ENCODE data around the gene RASA1.

RASA1 gene

DNA sequence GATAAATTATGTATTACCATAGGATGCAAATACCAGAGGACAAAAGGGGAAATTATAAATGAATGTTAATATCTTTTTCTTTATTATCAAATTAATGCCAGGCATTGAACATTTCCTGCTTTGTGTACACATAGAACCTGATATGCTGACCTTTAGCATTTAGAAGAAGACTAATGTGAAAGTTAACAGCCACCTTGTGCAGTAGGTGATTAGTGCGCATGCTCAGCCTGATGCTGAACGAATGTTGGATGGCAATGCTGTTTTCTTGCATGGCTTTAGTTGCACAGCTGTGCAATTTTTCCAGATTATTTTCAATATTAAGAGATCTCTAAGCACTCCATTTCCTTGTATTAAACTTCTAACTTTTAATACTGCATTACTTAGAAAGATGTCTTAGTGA is 99.6 kb downstream of the RASA1 start:
- no peak for DNase-seq

DNA sequence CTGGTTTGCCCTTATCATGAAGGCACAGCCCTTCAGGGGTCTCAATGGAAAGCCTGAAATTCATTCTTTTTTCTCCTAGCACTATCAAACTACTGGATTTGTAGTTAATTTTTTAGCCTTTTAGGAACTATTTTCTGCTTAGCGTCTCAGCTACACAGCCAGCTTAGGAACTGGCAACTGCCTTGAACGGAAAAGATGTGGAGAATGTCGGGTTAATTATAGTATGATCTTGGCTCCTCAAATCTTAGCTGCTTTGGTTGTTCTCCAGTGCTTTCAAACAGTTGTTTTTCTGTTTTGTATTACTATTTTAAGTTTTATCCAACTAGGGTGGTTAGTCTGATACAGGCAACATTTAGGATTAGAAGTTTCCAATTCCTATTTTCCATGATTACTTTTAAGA is 100.9 kb downstream of the RASA1 start:
- no peak for DNase-seq

DNA sequence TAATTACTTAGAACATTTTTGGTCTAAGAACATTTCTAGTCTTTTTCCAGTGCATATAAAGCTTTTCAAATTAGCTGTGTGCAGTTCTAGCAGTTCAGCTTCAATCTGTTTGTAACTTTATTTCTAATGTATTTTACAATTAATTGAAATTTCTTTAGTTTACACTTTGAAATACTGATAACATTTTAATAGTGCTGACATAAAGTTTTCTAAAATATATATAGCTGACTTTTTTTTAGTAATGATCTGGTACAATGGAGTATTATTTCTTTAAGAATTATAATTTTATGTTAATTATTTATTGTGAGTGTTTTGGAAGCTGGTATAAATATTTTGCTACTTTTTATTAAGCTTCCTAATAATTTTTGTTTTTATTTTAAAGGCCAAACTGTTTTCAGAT is 101.7 kb downstream of the RASA1 start:
- no peak for DNase-seq

DNA sequence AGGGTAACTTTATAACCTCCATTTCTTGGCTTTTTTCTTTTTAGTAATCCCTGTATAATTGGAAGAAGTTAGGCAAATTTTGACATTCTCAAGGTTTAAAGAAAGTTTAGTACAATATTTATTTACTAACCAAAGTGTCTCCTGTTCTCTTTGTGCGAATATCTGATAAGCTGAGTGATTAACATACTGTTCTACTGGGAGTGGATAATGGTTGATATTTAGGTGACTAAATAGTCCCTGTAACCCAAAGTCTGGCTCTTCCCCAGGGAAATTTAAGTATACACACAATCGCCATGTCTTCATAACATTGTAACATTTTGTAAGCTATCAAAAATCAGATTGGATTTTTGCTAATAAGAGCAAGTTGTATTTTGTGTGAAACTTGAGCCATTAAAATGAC is 105.0 kb downstream of the RASA1 start:
- DNase-seq, result no peak

DNA sequence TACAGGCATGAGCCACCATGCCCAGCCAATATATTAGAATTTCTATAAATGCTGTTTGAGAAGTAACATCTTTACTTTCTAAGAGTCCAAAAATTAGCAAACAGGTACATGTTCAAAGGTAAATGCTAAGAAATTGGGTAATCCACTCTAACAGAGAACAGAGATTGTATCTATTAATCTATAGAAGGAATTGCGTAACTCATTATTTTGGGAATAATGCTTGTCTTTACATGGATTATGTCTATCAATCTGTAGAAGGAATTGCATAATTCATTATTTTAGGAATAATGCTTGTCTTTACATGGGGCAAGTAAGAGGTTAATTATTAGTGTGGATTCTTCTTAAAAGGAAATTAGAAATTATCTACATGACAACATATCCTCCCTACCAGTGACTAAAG is 114.5 kb downstream of the RASA1 start:
- no peak for DNase-seq

DNA sequence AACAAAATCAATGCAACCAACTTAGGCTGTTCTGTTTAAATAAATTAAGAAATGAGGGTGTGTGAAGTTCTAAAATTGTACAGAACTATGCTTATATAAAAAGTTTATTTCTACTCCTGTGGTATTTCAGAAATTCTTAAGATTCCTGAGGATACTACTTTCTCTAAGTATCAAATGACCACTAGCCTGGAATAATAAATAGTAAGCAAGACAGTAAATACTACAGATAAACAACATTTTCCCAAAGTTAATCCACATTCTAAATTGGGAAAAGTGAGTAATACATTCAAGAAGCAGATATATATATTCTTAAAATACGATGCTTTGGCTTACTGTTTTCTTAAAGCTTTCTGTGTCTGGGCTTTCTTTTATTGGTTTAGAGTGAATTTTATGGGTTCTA is 115.5 kb downstream of the RASA1 start:
- no peak for DNase-seq

DNA sequence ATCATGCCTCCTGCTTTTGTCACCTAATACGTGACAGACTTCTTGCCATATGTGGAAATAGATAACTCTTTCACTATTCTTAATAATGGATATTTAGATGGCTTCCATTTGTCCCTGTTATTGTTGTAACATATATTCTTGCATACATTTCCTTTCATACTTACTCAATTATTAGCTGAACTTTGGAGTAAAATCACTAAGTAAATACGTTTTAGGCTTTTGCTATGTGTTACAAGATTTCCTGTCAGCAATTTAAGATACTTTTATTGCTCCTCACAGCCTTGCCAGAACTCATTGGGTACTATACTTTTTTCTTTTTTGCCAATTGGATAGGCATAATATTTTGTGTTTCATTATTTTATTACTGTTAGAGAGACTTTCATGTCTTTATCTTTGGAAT is 118.1 kb downstream of the RASA1 start:
- DNase-seq, result no peak

DNA sequence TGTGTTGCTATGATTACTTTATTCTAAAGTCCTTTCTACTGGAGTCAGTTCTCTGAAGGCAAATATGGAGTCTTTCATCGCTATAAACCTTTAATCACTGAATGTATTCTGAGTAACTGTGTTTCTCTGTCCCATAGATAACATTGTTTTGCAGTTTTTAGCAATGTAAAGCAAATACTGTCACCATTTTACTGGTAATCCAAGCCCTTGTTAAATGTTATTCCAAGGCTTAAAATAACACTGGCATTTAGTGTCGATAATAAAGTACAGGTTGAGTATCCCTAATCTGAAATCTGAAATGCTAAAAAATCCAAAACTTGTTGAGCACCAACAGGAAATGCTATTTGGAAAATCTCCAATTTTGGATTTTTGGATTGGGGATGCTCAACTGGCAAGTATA is 120.4 kb downstream of the RASA1 start:
- no peak for DNase-seq

DNA sequence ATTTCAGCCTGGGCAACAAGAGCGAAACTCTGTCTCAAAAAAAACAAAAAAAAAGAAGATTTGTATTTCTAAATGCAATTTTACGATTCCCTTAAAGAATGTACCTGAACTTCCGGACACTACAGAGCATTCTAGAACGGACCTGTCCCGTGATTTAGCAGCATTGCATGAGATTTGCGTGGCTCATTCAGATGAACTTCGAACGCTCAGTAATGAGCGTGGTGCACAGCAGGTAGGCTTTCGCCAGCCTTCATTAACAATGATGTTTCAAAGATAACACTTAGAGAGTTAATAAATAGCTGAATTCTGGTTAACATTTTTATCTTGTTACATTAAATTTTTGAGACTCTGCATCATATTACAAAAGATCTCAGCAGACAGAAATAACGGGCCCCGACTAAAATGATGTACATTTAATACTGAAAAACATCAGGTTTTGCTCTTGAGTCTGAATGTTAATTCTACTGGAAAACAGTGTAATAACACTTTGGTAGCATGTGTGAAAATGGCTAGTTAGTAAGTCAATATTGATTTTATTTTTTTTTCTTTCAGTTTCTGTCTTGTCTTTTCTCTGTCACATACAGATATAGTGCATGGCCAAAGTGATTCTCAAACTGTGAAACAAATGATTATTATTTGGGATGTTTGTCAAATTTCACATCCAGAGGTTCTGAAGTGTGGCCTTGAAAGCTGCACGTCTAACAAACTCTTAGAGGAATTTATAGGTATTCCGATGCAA is 121.8 kb downstream of the RASA1 start:
- DNase-seq, result no peak

DNA sequence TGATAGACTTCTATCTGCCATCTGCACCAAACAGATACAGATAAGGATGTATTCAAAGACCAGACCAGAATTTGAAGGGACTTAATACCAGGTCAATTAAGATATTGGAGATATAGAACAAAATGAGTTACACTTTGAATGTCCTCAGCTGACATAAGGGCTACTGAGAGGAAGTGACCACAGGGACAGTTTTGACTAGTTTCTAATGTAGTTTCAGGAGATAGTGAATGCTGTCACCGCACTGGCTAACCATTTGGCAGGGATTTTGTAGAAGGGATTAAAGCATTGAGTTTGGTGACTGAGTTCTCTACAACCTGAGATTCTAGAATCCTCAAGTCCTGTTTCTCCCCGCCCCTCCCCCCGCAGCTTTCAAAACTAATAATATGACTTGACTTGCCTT is 122.4 kb downstream of the RASA1 start:
- no peak for DNase-seq

DNA sequence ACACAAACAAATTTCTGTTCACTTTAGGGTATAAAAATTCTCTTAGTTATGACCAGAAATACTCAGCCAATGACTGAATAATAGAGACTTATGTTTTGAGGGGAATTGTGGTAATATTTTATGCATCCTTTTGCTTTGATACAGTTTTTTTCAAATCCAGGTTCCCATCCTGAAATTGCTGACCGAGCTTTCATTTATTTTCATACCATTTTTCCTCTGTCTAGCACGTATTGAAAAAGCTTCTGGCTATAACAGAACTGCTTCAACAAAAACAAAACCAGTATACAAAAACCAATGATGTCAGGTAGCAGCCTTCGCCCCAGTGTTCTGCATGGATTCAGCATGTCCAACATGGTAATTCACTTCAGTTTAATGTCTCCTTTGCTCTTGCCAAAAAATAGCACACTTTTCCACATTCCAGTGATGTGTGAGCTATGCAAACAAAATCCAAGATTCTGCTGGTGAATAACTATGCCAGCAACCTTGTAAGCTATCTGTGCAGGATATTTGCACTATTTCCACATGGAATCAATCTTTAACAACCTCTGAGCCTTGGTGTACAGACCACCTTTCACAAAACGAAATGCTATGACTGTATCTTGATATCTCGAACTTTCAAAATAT is 123.0 kb downstream of the RASA1 start:
- DNase-seq, result no peak

DNA sequence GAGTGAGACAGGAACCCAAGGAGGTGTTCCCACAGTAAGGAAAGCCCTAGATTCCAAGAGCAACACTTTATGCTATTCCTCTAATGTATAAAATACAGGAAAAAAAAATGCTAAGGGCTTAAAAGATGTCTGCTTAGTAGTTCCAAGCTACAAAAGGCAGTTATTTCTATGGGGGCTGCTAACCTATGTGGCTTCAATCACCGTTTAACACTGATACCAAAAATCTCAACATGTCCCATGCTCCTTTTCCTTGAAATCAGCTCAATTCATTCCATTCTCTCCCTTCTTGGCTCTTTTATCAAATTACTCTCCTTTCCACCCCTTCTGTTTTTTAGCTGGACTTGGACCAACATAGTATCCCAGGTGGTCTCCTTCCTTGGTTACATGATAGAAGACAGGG is 124.5 kb downstream of the RASA1 start:
- DNase-seq, result no peak

DNA sequence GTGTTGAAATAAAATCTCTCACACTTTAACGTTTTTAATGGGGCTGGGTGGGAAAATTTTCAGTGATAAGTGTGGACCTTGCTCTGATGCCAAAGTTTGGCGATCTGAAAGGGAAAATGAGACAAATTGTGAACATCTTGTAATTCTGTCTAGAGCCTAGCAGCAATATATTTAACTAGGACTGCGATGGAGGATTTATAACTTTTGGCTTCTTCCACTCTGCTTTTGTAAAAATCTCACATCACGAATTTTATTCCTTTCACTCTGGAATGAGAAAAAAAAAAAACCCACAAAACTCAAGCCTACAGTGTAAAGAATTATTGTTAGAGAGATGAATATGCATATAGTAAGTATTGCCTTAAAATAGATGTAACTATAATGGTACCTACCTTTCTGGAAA is 125.1 kb downstream of the RASA1 start:
- DNase-seq, result no peak

DNA sequence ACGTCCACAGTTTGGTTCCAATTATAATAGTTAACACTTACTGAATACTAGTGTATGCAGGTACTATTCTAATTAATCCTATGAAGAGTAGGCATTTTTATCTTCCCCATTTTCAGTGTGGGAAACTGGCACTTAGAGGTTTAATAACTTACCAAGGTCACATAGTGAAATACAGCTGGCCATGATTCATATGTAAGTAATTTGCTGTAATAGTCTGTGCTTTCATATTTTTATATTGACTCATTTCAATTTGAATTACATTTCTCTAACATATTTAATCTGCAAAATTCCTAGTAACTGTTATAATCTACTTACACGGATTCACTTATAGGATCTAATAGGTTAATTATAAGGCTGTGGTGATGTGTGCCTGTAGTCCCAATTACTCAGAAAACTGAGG is 125.6 kb downstream of the RASA1 start:
- no peak for DNase-seq

DNA sequence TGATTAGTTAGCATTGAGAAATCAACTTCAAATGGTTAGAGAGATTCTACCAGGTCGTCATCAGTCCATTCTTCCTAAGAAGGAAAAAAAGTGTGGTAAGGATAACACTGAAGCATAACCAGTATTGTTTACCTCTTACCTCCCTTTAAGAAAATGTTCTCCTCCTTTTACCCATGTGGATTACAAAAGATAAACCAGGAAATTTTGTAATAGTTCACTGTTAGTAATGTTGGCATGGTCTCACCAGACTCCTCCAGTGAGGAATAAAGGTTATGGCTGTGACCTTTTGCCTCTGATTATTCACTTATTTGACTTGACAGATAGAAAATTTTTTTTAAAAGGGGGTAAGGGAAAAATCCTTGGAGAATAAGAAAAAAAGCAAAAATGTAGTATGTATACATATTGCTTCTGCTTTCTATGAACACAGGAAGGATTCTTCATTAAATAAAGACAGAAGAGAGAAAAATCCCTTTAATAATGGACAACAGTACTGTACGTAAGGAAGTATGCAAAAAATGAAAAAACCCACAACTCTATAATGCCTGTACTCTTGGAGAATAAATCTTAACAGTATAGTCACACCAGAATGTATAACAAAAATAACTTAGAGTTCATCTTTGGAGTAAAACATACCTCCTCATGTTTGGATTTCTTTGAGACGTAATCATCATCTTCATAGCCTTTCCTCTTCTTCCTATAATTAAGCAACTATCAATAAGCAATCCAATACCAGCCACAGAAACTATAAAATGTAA is 126.9 kb downstream of the RASA1 start:
- DNase-seq, result no peak

DNA sequence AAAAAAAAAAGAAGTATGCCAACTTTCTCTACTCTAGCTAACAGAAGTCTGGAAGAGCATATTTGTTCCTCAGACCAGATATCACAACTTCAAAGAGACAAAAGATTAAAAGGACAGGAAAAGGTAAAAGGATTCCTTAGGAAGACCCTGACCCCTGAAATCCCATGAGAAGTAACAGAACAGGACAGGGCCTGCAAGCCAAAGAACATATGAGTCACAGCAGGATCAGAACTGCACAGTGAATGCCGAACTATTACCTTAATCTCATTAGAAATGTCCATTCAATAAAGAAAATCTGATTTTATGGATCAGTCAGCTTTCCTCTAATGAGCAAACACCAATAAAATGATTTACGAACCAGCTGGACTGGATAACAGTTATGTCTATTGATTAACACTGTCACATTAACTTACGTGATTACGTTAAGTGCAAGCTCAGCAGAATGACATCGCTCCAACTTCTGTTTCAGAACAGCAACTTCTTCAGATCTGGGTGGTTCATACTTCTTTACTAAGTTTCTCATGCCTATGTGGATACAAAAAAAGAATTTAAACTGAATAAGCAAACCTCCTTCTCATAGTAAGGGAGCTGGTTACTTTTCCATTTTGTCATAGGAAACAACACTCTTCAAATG is 131.4 kb downstream of the RASA1 start:
- DNase-seq, result no peak

DNA sequence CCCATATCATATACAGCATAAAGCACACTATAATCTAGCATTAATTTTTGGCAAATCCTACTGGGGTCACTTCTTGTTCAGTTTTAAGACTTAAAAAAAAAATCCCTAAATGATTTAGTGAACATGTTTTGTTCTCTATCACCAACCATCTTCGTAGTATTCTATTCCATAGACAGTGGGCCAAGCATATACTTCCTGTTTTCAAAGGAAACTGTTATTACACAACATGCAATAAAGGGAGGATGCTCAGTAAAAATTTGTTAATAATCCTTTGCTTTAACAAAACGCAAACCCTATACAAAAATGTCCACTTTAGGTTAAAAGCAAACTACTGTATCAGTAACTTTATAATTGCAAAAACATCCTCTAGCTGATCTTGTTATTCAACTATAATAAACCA is 132.0 kb downstream of the RASA1 start:
- DNase-seq, result no peak

DNA sequence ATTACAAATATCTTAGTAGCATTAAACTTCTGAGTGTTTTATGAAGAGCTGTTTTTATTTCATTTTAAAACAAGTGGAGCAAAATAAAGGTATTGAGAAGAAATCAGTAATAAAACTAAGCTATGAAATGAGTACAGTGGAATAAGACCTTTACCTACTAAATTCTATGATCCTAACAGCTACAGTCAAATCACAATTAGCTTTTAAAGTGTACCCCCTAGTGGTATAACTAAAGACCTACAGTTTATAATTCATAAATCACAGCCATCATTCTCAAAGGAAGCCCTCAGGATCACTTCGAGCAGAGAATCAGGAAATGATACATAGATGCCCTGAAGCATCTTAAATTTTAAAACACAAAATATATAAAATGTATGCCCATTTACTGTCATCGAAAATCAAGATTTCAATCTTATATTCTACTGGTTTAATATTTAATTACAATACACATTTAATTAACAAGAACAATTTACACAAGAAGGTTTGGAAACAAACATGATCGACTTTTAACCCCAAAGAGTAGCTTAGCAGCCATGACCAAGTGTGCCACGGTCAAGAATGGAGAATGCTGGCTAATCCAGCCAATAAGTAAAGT is 132.7 kb downstream of the RASA1 start:
- DNase-seq, result no peak

DNA sequence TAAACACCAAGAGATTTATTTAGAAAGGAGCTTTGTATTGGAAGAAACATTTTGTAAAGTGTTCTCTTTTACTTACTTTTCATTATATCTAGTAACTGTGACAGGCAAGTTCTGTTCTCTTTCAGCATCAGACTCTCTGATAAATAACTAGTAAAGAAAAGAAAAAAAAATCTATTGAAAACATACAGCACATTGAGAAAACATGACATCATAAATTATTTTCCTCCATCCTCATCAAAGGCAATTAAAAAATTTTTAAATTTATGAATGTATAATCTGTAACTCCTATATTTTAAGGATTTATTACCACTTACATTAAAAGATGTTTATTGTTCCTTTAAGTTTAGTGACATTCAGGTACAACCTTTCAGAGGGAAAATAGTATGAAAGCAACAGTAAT is 133.9 kb downstream of the RASA1 start:
- DNase-seq, result no peak

DNA sequence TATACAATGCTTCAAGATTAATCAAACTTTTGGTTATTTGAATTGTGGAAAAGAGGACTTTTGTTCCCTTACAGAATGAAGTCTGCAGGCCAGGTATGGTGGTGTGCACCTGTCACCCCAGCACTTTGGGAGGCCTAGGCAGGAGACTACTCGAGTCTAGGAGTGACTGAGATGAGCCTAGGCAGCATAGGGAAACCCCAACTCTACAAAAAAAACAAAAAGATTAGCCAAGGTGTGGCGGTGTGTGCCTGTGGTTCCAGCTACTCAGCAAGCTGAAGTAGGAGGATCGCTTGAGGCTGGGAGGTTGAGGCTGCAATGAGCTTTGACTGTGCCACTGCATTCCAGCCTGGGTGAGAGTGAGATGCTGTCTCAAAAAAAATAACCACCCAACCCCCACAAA is 135.7 kb downstream of the RASA1 start:
- no peak for DNase-seq

DNA sequence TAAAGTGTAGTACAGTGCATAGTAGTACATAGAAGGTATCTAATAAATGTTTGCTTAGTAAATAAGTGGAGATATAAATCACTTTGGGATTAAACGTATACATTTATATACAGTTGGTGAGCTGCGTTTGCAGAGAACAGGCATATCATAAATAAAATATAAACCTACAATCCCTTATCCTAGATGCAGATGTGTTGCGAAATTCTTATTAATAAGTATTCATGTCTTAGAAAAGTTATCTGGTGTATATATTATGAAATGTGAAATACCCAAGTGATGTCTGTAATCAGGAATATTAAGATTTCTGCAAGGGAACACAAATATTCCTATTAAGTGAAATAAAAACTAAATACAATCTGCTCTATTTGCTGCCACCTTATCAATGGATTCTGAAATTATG is 136.2 kb downstream of the RASA1 start:
- no peak for DNase-seq

DNA sequence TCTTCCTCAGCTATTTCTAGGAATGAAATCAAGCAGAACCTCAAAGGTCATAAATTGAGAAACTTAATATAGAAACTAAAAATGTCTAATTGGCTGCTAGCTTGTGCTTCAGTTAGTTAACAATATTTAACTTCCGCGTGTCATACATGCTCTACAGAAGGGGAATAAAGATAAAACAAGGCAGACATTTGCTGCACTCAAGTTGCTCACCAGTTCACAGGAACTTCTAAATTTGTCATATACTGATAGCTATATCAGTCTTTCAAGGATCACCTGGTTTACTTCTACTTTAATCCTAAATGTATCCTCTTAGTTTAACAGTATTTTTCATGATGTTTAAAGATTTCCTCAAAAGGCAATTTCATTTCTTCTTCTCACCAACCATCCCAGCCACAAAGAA is 136.7 kb downstream of the RASA1 start:
- no peak for DNase-seq

DNA sequence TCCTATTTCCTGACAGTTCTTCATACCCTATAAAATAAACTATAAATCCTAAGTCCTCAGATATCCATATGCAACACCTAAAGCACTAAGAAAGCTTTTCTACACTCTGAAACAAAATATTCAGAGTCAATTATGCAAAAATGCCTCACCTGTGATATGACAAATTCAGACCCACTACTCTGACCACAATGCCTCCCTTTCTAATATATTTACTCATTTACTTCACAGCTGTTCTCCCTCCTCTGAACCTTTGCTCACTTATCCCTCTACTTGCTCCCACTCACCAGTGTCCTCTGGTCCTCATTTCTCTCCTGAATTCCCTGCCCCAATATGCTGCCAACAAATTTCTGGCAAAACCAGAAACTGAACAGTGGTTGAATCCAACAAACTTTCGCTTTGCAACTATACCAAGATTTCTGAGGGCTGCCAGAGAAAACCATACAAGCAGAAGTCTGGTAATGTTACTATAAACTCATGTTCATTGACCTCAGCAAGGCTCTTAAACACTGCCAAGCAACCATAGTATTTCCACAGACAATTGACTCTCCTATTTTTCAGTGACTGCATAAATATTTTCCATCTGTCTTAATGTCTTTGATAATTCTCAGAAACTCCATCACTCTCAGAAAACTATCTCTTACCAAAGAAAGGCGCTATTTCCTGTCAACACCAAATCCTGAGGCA is 137.9 kb downstream of the RASA1 start:
- DNase-seq, result no peak
